ENCODE results near the gene RBPJL.

The RBPJL gene

GRCh38 chr20:45293041-45294002, 13.3 kb upstream of the RBPJL start:
- DNase-seq (ENCODE audit: low read depth in 2 of 2) = peak; percentile 82 to 90

- DNase-seq (ENCODE audit: low read depth in 2 of 2) = no peak
Measured at GRCh38 chr20:45294003-45294368, 12.7 kb upstream of the RBPJL start.

DNA sequence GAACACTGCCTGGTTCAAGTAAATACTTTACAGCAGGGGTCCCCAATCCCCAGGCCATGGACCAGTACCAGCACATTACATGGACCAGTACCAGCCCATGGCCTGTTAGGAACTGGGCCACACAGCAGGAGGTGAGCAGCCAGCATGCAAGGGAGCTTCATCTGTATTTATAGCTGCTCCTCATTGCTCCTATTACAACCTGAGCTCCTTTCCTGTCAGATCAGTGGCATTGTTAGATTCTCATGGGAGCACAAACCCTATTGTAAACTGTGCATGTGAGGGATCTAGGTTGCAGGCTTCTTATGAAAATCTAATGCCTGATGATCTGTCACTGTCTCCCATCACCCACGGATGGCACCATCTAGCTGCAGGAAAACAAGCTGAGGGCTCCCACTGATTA, 12.0 kb upstream of the RBPJL start:
- DNase-seq (ENCODE audit: low read depth in 2 of 2) = no peak

DNA sequence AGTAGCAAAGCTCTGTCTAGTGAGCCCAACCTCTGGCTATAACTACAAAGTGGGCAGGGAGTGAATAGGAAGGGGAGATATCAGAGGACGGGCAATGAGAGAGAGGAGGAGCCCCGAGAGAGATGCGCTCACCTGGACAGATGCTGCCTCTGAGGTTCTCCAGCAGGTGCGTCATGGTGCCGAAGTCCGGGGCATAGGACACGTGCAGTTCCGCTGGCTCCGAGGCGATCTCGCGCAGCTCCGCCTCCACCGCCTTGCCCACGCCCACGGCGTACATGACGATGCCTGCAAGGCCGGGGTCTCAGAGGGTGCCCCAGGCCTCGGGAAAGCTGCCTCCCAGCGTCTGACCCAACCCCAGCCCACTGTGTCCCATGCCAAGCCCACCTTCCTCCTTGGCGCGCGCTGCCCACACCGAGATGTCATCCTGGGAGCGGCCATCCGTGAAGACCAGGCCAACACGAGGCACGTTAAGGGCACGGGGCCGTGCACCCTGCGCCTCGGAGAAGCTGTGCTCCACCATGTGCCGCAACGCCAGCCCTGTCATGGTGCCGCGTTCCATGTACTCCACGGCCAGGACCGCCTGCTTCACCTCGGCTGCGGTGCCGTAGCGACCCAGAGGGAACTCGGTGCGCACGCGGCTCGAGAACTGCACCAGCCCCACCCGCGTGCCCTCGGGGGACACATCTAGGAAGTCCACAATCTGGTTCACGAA, 8.7 kb upstream of the RBPJL start:
- no peak for DNase-seq (ENCODE audit: low read depth in 2 of 2)

DNA sequence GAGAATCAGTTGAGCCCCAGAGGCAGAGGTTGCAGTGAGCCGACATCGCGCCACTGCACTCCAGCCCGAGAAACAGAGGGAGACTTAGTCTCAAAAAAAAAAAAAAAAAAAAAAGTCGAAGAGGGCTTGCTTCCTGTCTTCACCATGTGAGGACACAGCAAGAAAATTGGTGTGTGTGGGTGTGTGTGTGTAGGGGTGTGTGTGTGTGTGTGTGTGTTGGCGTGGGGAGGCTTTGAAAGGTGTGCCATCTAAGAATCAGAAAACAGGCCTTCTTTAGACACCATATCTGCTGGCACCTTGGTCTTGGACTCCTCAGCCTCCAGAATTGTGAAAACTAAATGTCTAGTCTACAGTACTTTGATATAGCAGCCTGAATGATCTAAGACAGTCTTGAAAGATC, 6.9 kb upstream of the RBPJL start:
- no peak for DNase-seq (ENCODE audit: low read depth in 2 of 2)

DNA sequence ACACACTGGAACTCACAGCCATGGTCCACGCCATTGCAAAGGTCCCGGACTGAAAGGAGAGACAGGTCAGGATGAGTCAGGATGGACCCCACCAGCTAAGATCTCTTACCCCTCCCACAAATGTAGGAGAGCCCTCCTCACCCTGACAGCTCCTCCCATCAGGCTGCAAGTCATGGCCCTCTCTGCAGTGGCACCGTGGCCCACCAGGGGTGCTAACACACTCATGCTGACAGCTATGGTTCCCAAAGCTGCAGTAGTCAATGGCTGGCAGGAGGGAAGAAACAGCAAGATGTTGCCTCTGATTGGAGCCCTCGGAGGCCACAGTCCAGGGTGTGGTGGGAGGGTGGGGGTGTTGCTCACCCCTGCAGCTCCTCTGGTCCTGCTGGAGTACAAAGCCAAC, 5.7 kb upstream of the RBPJL start:
- peak; percentile 32 to 53 for DNase-seq (ENCODE audit: low read depth in 2 of 2)

- no peak for DNase-seq (ENCODE audit: low read depth in 2 of 2)
Measured at GRCh38 chr20:45301824-45302271, 4.8 kb upstream of the RBPJL start.

- DNase-seq (ENCODE audit: low read depth in 2 of 2) = no peak
Measured at GRCh38 chr20:45303586-45304463, 2.8 kb upstream of the RBPJL start.

- no peak for DNase-seq (ENCODE audit: low read depth in 2 of 2)
Measured at GRCh38 chr20:45304464-45304999, 2.1 kb upstream of the RBPJL start.

- no peak for DNase-seq (ENCODE audit: low read depth in 2 of 2)
Measured at GRCh38 chr20:45305262-45305661, 1.4 kb upstream of the RBPJL start.

- DNase-seq (ENCODE audit: low read depth in 2 of 2) = no peak
Measured at GRCh38 chr20:45307076-45307640, 518 bp downstream of the RBPJL start.

GRCh38 chr20:45308117-45308778, 1.6 kb downstream of the RBPJL start, which contains the start of gene MATN4:
MATN4 (minus strand) TSS chr20:45308299; CDS start chr20:45305582, 2,717 bp downstream.
- DNase-seq (ENCODE audit: low read depth in 2 of 2) = no peak

DNA sequence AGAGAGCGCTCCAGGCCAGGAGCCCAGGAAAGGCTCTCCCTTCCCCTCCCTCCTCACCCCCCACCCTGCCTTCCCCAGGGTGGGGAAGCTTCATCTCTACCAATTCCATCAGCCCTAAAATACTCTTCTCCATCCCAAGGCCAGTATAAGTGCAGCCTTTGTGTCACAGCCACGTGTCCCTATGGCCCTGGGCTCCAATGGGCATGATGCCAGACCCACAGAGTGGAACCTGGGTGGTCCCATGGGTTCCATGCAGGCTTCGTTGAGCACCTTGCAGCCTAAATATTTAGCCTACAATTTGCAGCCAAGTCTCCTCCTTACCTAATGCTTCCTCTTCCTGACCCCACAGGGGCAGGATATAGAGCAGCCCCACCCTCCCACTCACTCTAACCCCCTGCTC, 2.4 kb downstream of the RBPJL start:
- DNase-seq (ENCODE audit: low read depth in 2 of 2) = no peak

DNA sequence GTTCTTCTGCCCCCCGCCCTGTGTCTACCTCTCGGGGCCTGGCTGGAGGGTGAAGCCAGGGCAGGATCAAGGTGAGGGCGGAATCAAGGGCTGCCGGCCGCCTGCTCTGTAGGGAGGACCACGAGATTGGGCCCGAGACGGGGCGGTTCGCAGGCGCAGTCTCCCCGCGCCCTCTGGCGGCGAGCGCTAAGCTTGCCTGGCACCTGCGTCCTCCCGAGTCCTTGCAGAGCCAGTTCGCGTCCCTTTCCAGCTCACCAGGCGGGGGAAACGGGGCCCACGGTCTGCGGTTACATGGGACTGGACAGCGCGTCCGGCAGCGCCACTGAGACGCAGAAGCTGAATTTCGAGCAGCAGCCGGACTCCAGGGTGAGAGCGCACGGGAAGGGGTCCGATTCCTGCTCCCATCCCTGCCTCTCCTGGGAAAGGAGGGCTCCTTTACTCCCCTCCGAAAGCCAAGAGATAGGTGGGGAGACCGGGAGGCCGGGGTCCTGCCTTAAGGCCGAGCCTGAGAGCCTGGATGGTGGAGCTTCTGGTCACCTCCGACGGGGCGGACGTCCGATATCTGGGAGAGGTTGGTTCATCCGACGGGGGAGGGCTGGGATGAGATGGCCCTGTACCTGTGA, 5.1 kb downstream of the RBPJL start:
- DNase-seq (ENCODE audit: low read depth in 2 of 2) = peak; percentile 65 to 70

- no peak for DNase-seq (ENCODE audit: low read depth in 2 of 2)
Measured at GRCh38 chr20:45312241-45312640, 5.6 kb downstream of the RBPJL start.

- no peak for DNase-seq (ENCODE audit: low read depth in 2 of 2)
Measured at GRCh38 chr20:45313065-45313695, 6.5 kb downstream of the RBPJL start.

GRCh38 chr20:45313943-45314342, 7.3 kb downstream of the RBPJL start:
- DNase-seq (ENCODE audit: low read depth in 2 of 2) = no peak

DNA sequence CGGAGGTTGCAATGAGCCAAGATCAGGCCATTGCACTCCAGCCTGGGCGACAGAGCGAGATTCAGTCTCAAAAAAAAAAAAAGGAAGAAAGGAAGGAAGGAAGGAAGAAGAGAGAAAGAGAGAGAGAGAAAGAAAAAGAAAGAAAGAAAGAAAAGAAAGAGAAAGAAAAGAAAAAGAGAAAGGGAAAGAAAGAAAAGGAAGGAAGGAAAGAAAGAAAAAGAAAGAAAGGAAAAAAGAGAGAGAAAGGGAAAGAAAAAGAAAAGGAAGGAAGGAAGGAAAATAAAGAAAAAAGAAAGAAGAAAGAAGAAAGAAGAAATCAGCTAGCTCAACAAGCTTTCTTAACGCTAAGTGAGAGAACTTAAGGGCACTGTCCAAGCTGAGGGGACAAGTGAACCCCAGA, 9.0 kb downstream of the RBPJL start:
- no peak for DNase-seq (ENCODE audit: low read depth in 2 of 2)

DNA sequence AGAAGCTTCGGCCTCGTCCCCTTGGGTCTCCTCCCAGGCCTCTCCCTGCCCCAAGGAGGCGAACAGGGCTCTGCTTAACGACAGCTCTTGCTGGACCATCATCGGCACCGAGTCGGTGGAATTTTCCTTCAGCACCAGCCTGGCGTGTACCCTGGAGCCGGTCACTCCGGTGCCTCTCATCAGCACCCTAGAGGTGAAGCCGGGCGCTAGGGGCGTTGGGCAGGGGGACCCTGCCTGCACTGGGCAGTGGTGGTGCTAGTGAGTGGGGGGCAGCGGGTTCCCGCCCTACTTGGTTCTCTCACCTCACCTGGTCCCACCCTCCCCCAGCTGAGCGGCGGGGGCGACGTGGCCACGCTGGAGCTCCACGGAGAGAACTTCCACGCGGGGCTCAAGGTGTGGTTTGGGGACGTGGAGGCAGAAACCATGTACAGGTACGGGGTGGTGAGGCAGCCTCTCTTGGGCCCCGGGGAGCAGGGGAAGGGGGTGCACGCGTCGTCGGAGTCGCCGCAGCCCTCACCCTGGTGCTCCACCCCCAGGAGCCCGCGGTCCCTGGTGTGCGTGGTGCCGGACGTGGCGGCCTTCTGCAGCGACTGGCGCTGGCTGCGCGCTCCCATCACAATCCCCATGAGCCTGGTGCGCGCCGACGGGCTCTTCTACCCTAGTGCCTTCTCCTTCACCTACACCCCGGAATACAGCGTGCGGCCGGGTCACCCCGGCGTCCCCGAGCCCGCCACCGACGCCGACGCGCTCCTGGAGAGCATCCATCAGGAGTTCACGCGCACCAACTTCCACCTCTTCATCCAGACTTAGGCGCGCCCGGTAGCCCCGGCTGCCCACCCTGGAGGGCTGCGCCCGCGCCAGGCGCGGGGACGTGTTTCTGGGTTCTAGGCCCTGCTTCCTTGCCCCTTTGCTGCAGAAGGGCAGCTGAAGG, 9.8 kb downstream of the RBPJL start:
- no peak for DNase-seq (ENCODE audit: low read depth in 2 of 2)
